Measurements from ENCODE around the gene INPP5A. TPM values are rescaled to one million over a fixed set of nuclear protein-coding genes. Genes with fewer than 3 reads are reported as not detected.

Gene INPP5A
- total and polyA plus RNA-seq, 10 of the 15 experiments (the other 5 are each of a cell fraction or from before 2014, with no cell fraction given): 0.52 to 15.0 (median 6.3) TPM

DNA sequence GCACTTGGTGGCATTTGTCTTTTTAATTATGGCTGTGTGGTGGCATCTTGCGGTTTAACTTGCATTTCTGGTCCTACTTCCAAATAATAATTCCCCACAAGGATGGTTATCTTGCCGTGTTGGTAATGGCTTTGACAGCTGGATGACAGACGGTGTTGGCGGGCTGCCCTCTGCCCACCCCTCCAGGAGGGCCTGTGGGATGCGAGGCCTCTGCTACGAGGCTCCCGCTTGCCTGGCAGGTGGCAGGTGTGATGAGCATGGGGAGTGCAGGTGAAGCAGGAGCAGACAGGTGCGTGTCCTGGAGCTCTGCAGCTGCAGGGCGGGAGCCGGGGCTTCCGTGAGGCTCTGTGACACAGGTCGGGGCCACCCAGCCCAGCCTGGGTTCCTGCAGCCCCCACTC, 11.8 kb downstream of the INPP5A start:
- no TSS peak for BruUV-seq (replicated peaks)
- ChIA-PET SMC1A (ENCODE audit: uncharacterized antibody, unreplicated experiment) (no interaction called here), CTCF (interaction anchor here (0.6 to 0.7 kb wide), 2 partner anchors 10 to 106 kb away, joined by 3 read pairs; no protein-coding TSS in a partner anchor), POLR2A (no interaction called here), RAD21 (ENCODE audit: unreplicated experiment) (no interaction called here)
- no peak overlapping the region for H3K27ac ChIP-seq (ENCODE audit: control insufficient read depth, insufficient read depth)
- H3K4me2 ChIP-seq (ENCODE audit: control insufficient read depth, insufficient read depth): no peak overlapping the region
- H3K36me3 ChIP-seq (ENCODE audit: control insufficient read depth in 2 of 2, insufficient read depth in 2 of 2, low read length in 1 of 2): no peaks in the 10 kb centered on the region
- peaks cover 20% of the 10 kb centered on the region for H3K4me1 ChIP-seq (ENCODE audit: control insufficient read depth, insufficient read depth, low read length)
- H3K9me3 ChIP-seq (replicated peaks; ENCODE audit: control insufficient read depth, insufficient read depth, low read length): no peaks in the 10 kb centered on the region
- no peak for DNase-seq (ENCODE audit: low read depth, low spot score)
- FAIRE-seq: no peak
- no peak for ATAC-seq
- H3K27me3 ChIP-seq (replicated peaks in 1 of 2; ENCODE audit: control insufficient read depth in 2 of 2, insufficient read depth in 2 of 2, low read length in 1 of 2): no peaks in the 10 kb centered on the region; a peak in 1 of 4 replicates
- peaks cover 7% of the 10 kb centered on the region for H4K20me1 ChIP-seq (ENCODE audit: control insufficient read depth, insufficient read depth)
- intact Hi-C loops (cut with micrococcal nuclease; ENCODE audit: unreplicated experiment) (no loop called here), in situ Hi-C loops (cut with MboI) (no loop called here)
- WGBS (ENCODE audit: insufficient coverage, insufficient replicate concordance, low lambda C conversion rate, missing lambda C conversion rate): 85% methylated on average over 12 of the region's 12 CpGs
- H3K79me2 ChIP-seq (ENCODE audit: control insufficient read depth, insufficient read depth, low read length): peaks cover 1% of the 10 kb centered on the region
- no peak overlapping the region for H2AFZ ChIP-seq (ENCODE audit: control insufficient read depth, low read depth, low read length)
- no peak overlapping the region for H3K9ac ChIP-seq (ENCODE audit: control insufficient read depth, insufficient read depth, low read length)
- no peak overlapping the region for H3K4me3 ChIP-seq
- TF ChIP-seq E4F1 (IDR thresholded peaks at IDR 0.05; ENCODE audit: borderline replicate concordance, partially characterized antibody): no peak
- TF ChIP-seq SIN3A (IDR thresholded peaks at IDR 0.05; ENCODE audit: low read depth, low read length): no peak
- TF ChIP-seq TCF7 (IDR thresholded peaks at IDR 0.05; ENCODE audit: borderline replicate concordance): no peak
- TF ChIP-seq RCOR1 (conservative IDR thresholded peaks at IDR 0.05; ENCODE audit: low read depth, low read length): no peak
- TF ChIP-seq CHD1 (IDR thresholded peaks at IDR 0.05; ENCODE audit: low read depth, low read length): no peak
- TF ChIP-seq RELA (IDR thresholded peaks at IDR 0.05; ENCODE audit: borderline replicate concordance, partially characterized antibody): no peak
- TF ChIP-seq SRF (IDR thresholded peaks at IDR 0.05; ENCODE audit: low read depth in 2 of 2, low read length in 2 of 2): no peak
- TF ChIP-seq, protein P1, sequence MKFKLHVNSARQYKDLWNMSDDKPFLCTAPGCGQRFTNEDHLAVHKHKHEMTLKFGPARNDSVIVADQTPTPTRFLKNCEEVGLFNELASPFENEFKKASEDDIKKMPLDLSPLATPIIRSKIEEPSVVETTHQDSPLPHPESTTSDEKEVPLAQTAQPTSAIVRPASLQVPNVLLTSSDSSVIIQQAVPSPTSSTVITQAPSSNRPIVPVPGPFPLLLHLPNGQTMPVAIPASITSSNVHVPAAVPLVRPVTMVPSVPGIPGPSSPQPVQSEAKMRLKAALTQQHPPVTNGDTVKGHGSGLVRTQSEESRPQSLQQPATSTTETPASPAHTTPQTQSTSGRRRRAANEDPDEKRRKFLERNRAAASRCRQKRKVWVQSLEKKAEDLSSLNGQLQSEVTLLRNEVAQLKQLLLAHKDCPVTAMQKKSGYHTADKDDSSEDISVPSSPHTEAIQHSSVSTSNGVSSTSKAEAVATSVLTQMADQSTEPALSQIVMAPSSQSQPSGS (IDR thresholded peaks at IDR 0.05; ENCODE audit: low read length): no peak
- TF ChIP-seq MYC (IDR thresholded peaks at IDR 0.05; ENCODE audit: insufficient read depth, insufficient read length, insufficient replicate concordance, low read length, severe bottlenecking): no peak
- TF ChIP-seq KLF5 (IDR thresholded peaks at IDR 0.05; ENCODE audit: partially characterized antibody): no peak

All from GM12878 (cell line).